Sigmoid colon (tissue), 4 donors: ENCODE measurements around the gene PRDM16.

Experiments
- CTCF ChIP-seq, 4 experiments: fragments of 450-650 bp in 3 of 4; fragments of 200-600 bp in 1 of 4; IDR thresholded peaks; one replicate each; pipeline ENCODE4 v1.5.1; 2016 to 2019; ENCODE audit warnings: antibody characterized with exemption in 4 of 4, mild to moderate bottlenecking in 3 of 4, moderate library complexity in 2 of 4
- EP300 ChIP-seq, 4 donors: sonication (generic); formaldehyde crosslinking; IDR thresholded peaks; one replicate each; pipeline ENCODE4 v1.6.1; 2017; ENCODE audit warnings: antibody characterized with exemption in 4 of 4
- POLR2A ChIP-seq, 2 donors: fragments of 450-650 bp; IDR thresholded peaks; one replicate each; pipeline ENCODE4 v1.6.1; 2016; ENCODE audit warnings: antibody characterized with exemption in 2 of 2, mild to moderate bottlenecking in 2 of 2, moderate library complexity in 2 of 2

- TF ChIP-seq CTCF (IDR thresholded peaks at IDR 0.05) (no peak), POLR2A (IDR thresholded peaks at IDR 0.05) (no peak), EP300 (IDR thresholded peaks at IDR 0.05) (no peak)
Measured at GRCh38 chr1:3026124-3026523, 42.9 kb upstream of the PRDM16 start.
